ENCODE results near the gene MCEE. TPM values are rescaled to one million over a fixed set of nuclear protein-coding genes. Genes with fewer than 3 reads are reported as not detected.

MCEE gene
- polyA plus RNA-seq, 1 donor from 2014 or later: 25.9 TPM

DNA sequence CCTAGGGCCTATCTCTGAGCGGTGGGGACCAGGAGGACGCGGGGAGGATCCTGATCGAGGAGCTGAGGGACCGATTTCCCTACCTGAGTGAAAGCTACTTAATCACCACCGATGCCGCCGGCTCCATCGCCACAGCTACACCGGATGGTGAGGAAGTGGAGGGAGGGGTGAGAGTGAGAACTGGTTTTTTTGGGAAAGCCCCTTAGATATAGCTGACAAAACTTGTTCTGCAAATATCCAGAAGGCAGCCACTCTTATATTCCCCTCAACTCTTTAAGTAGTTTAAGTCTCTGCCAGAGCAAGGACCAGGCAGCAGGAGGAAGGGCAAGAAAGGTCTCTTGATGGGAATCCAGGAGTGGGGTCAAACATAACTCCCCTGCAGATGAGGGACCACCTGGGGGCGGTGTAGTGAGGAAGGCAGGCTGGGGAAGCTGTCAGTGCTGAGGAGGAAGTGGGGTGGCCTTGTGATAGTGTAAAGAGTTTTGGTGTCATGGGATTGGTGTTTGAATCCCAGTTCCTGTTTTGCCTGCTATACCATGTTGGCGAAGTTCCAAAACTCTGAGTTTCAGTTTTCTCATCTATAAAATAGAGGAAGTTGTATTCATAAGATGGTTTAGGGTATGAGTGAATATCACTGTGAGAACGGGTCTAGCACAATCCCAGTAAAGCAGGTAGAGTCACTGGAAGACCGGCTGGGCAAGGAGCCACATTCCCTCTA lies 58.2 kb downstream of the MCEE start:
- TF ChIP-seq MXI1 (conservative IDR thresholded peaks at IDR 0.05; ENCODE audit: poor library complexity, severe bottlenecking): no peak
- TF ChIP-seq RAD21 (conservative IDR thresholded peaks at IDR 0.05): no peak
- no peak for TF ChIP-seq POLR2AphosphoS5 (IDR thresholded peaks at IDR 0.05)
- TF ChIP-seq EZH2 (IDR thresholded peaks at IDR 0.05; ENCODE audit: borderline replicate concordance, insufficient read depth, low read length, poor library complexity, severe bottlenecking): no peak
- no peak for TF ChIP-seq TAF1 (IDR thresholded peaks at IDR 0.05; ENCODE audit: low read depth)
- no peak for TF ChIP-seq REST (IDR thresholded peaks at IDR 0.05; ENCODE audit: borderline replicate concordance)
- no peak for TF ChIP-seq SMC3 (conservative IDR thresholded peaks at IDR 0.05; ENCODE audit: poor library complexity)
- no peak for TF ChIP-seq EP300 (conservative IDR thresholded peaks at IDR 0.05; ENCODE audit: poor library complexity, severe bottlenecking)
- TF ChIP-seq, protein P1, sequence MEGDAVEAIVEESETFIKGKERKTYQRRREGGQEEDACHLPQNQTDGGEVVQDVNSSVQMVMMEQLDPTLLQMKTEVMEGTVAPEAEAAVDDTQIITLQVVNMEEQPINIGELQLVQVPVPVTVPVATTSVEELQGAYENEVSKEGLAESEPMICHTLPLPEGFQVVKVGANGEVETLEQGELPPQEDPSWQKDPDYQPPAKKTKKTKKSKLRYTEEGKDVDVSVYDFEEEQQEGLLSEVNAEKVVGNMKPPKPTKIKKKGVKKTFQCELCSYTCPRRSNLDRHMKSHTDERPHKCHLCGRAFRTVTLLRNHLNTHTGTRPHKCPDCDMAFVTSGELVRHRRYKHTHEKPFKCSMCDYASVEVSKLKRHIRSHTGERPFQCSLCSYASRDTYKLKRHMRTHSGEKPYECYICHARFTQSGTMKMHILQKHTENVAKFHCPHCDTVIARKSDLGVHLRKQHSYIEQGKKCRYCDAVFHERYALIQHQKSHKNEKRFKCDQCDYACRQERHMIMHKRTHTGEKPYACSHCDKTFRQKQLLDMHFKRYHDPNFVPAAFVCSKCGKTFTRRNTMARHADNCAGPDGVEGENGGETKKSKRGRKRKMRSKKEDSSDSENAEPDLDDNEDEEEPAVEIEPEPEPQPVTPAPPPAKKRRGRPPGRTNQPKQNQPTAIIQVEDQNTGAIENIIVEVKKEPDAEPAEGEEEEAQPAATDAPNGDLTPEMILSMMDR (IDR thresholded peaks at IDR 0.05; ENCODE audit: poor library complexity, severe bottlenecking): no peak
- Histone ChIP-seq H3K4me3 (ENCODE audit: low read length) (no peak overlapping the region), H3F3A (ENCODE audit: insufficient read depth, low read length, poor library complexity, severe bottlenecking) (no peaks in the 10 kb centered on the region), H3K79me2 (replicated peaks; ENCODE audit: insufficient read depth, low read length) (peaks cover 28% of the 10 kb centered on the region), H4K20me1 (ENCODE audit: insufficient read depth) (no peaks in the 10 kb centered on the region), H3K9ac (ENCODE audit: low read length) (no peak overlapping the region), H3K36me3 (ENCODE audit: insufficient read depth, low read length) (no peaks in the 10 kb centered on the region), H2AFZ (ENCODE audit: low read depth, low read length) (no peak overlapping the region), H3K9me3 (ENCODE audit: low read length) (no peaks in the 10 kb centered on the region), H3K4me2 (ENCODE audit: low read length) (no peak overlapping the region), H3K27me3 (ENCODE audit: insufficient read depth, low read depth, low read length) (no peaks in the 10 kb centered on the region), H3K27ac (ENCODE audit: low read length) (no peak overlapping the region), H3K9me2 (ENCODE audit: insufficient read depth, low read length) (no peaks in the 10 kb centered on the region)

- H3K9me2 ChIP-seq (ENCODE audit: insufficient read depth, low read length): no peaks in the 10 kb centered on the region
- H3K27me3 ChIP-seq (ENCODE audit: insufficient read depth, low read depth, low read length): no peaks in the 10 kb centered on the region
- TF ChIP-seq EZH2 (IDR thresholded peaks at IDR 0.05; ENCODE audit: borderline replicate concordance, insufficient read depth, low read length, poor library complexity, severe bottlenecking) (no peak), EP300 (conservative IDR thresholded peaks at IDR 0.05; ENCODE audit: poor library complexity, severe bottlenecking) (no peak), POLR2AphosphoS5 (IDR thresholded peaks at IDR 0.05) (no peak), TAF1 (IDR thresholded peaks at IDR 0.05; ENCODE audit: low read depth) (no peak), RAD21 (conservative IDR thresholded peaks at IDR 0.05) (peak; percentile 51), SMC3 (conservative IDR thresholded peaks at IDR 0.05; ENCODE audit: poor library complexity) (peak; percentile 68)
- TF ChIP-seq, protein P1 (IDR thresholded peaks at IDR 0.05; ENCODE audit: poor library complexity, severe bottlenecking): peak; percentile 62
- H3K9me3 ChIP-seq (ENCODE audit: low read length): no peaks in the 10 kb centered on the region
- no peaks in the 10 kb centered on the region for H4K20me1 ChIP-seq (ENCODE audit: insufficient read depth)
- H3K36me3 ChIP-seq (ENCODE audit: insufficient read depth, low read length): no peaks in the 10 kb centered on the region
- H3K79me2 ChIP-seq (replicated peaks; ENCODE audit: insufficient read depth, low read length): peaks cover 28% of the 10 kb centered on the region
- no peak overlapping the region for H3K27ac ChIP-seq (ENCODE audit: low read length)
- H3F3A ChIP-seq (ENCODE audit: insufficient read depth, low read length, poor library complexity, severe bottlenecking): no peaks in the 10 kb centered on the region
- H3K4me2 ChIP-seq (ENCODE audit: low read length): peak overlapping the region; percentile 87
- no peak overlapping the region for H3K9ac ChIP-seq (ENCODE audit: low read length)
- H3K4me3 ChIP-seq (ENCODE audit: low read length): peak overlapping the region; percentile 79
- no peak overlapping the region for H2AFZ ChIP-seq (ENCODE audit: low read depth, low read length)
Measured at GRCh38 chr2:71070294-71071093, 59.5 kb downstream of the MCEE start.

All from neural cell (in vitro differentiated cells).